GM21737 (cell line): ENCODE results near the gene METTL17.
"Not testable (repeated sequence)": the region's sequence is repeated elsewhere in the genome, so short reads cannot be mapped to it uniquely, and the experiment has no call there.

Experiments
- ATAC-seq: cut with Tn5 transposase; IDR thresholded peaks from one replicate; pipeline ENCODE4 v1.9.1; 2021; ENCODE audit warnings: mild to moderate bottlenecking, moderate library complexity; ENCODE audit not compliant: unreplicated experiment

The METTL17 gene, protein sequence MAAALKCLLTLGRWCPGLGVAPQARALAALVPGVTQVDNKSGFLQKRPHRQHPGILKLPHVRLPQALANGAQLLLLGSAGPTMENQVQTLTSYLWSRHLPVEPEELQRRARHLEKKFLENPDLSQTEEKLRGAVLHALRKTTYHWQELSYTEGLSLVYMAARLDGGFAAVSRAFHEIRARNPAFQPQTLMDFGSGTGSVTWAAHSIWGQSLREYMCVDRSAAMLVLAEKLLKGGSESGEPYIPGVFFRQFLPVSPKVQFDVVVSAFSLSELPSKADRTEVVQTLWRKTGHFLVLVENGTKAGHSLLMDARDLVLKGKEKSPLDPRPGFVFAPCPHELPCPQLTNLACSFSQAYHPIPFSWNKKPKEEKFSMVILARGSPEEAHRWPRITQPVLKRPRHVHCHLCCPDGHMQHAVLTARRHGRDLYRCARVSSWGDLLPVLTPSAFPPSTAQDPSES

DNA sequence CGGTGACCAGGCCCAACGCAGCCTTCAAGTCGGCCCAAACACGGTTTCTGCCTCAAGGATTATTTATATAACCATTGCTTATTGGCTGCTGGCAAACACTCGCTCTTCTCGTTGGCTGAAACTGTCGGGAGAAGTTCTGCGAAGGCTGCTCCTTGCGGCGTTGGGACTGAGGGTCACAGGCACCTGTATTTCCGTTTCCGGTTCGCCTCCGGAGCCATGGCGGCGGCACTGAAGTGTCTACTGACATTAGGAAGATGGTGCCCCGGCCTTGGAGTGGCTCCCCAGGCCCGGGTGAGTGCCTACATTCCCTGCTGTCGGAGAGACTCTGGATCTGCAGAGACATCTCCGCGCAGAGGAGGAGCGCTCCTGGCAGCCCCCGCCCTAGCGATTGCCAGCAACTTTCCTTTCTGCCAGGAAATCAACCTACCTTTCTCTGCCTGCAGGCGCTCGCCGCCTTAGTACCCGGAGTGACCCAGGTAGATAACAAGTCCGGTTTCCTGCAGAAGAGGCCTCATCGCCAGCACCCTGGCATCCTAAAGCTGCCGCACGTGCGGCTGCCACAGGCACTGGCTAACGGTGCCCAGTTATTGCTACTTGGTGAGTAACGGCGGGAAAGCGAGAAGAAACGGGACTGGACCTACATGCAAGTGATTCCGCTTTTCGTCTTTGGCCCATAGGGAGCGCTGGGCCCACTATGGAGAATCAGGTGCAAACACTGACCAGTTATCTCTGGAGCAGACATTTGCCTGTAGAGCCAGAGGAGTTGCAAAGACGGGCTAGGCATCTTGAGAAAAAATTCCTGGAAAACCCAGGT lies at the start of gene METTL17:
METTL17 (plus strand) TSS at position 194 of the 814 bp plus-strand sequence; CDS start at position 217, 23 bp downstream.
- peak; percentile 93 for ATAC-seq

DNA sequence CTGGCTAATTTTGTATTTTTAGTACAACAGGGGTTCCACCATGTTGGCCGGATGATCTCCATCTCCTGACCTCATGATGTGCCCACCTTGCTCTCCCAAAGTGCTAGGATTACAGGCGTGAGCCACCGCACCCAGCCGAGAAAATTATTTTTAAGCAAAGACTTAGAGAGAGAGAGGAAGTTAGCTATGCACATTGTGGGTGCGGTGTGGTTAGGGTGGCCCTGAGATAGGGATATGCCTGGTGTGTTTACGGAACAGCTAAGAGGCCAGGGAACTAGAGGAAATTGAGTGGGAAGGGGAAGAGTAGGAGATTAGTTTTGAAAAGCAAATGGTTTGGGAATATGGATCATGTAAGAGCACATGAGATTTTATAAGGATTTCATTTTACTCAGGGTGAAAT lies 44.6 kb upstream of the METTL17 start:
- ATAC-seq = not testable (repeated sequence)

DNA sequence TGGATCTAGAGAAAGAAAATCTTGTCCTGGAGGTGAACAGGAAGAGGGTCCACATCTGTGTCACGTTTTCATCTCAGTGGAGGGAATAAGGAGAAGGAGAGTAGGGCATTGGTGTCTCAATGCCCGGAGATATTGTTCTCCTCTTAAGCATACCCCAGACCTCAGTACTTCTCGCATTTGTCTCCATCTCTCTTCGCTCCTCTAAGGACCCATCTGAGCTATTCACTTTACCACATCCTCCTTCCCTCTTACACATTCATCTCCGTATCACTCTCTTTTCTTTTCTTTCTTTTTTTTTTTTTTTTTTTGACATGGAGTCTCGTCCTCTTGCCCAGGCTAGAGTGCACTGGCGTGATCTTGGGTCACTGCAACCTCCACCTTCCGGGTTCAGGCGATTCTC lies 43.1 kb upstream of the METTL17 start:
- not testable (repeated sequence) for ATAC-seq

DNA sequence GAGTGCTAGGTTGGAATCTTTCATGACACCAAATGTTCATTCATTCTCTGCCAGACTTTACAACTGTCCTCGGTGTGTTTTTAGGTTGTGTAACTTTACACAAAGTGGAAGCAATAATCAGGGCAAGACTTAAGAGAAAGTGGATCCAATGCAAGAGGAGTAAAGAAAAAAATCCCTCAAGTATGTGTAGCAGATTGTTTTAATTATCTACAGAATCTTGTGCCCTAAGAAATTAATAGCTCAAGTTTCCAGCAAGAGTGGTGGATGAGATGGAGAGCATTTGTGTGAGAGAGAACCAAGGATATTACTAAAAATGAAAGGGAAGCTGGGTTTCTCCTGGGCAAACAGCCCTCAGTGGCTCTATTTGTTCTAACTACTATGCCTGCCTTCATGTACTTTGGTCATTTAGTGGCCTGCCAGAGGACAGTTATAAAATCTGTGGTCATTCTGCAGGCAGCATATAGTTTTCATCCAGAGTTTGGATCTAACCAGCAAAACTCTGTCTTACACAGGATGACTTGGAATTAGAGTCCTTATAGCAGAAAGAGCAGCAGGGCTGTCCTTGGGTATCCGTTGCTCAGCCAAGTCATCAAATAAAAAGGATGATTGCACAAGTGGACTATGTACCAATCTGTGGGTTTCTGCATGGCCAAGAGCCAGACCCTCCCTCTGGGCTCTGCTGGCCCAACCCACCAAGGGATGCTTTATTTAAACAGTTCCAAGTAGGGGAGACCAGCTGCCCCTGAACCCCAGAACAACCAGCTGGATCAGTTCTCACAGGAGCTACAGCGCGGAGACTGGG lies 34.8 kb upstream of the METTL17 start, which contains the start of gene RNASE2:
RNASE2 (plus strand) TSS at position 752 of the 802 bp plus-strand sequence. CDS start 285 bp downstream, outside the sequence.
- ATAC-seq = not testable (repeated sequence)

DNA sequence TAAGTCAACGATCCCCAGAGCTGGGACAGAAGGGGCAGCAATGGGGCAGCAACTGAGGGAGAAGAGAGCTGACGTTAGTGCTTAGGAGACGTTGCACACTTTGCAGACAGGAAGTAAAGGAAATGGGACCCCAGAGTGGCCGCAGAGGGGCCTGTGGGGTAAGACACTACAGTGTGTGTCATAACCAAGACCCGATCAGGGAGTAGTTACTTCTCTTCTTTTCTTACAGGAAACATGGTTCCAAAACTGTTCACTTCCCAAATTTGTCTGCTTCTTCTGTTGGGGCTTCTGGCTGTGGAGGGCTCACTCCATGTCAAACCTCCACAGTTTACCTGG lies 34.3 kb upstream of the METTL17 start:
- not testable (repeated sequence) for ATAC-seq

DNA sequence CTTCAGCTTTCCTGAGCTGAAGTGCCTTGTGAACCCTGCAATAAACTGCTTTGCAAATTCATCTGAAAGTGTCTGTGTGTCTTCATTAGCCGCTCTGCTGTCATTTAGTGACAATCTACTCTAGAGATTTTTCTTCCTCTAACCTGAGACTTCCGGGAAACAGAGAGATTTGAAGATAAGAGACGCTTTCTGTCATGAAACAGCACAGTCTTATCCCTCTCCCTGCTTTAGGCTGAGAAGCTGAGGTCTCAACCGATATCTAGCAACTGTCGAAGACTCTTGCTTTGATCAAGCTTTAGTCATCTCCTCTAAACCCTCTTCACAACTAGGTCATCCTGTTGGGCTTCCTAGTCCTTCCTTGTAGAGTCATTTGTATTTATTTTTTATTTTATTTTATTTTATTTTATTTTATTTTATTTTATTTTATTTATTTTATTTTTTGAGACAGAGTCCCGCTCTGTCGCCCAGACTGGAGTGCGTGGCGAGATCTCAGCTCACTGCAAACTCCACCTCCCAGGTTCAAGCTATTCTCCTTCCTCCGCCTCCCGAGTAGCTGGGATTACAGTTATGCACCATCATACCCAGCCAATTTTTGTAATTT lies 33.3 kb upstream of the METTL17 start:
- ATAC-seq = no peak

DNA sequence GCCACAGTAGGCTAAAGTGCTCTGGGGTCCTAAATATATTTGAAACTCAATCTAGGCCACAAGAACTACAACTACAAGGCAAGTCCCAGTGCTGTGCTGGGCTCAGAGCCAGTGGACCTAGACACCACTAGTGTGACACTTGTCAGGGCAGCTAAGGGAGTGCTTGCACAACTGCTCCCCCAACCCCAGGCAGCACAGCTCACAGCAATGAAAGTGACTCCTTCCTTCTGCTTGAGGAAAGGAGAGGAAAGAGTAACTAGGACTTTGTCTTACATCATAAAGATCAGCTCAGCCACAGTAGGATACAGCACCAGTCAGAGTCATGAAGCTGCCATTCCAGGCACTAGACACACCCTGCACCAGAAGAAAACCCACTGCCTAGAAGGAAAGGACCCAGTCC lies 30.8 kb upstream of the METTL17 start:
- ATAC-seq = not testable (repeated sequence)

DNA sequence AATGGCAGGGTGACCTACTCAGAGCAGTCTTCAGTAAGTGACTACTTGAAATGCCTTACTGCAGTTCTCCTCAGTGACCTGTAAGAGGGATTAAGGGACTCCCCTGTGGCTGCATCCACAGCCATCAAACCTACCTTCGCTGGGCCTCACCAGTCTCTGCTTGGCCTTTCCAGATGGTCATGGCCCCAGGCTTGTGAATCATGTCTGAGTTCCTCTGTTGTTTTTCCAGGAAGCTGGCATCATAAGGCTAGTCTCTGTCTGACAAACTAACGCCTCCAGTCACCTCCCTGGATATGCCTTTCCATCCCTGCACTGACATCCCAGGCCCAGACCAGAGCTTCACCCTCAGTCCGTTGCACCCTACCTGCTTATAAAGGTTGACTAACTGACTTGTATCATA lies 20.4 kb upstream of the METTL17 start:
- no peak for ATAC-seq

DNA sequence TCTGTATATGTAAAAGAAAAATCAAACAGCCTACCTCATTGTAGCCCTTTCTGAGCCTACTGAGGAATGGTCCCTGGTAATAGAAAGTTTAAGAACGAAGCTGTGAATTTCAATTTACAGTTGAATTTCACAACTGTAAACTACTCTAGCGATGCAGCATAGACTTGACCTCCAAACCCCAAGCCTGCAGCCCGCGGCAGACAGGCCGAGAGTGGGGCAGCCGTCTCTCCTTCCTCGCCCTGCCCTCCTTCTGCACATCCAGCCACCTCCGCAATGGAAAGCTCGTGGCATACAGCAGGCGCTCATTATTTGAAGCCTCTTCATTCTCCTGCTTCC lies 19.2 kb upstream of the METTL17 start:
- peak; percentile 8 for ATAC-seq

DNA sequence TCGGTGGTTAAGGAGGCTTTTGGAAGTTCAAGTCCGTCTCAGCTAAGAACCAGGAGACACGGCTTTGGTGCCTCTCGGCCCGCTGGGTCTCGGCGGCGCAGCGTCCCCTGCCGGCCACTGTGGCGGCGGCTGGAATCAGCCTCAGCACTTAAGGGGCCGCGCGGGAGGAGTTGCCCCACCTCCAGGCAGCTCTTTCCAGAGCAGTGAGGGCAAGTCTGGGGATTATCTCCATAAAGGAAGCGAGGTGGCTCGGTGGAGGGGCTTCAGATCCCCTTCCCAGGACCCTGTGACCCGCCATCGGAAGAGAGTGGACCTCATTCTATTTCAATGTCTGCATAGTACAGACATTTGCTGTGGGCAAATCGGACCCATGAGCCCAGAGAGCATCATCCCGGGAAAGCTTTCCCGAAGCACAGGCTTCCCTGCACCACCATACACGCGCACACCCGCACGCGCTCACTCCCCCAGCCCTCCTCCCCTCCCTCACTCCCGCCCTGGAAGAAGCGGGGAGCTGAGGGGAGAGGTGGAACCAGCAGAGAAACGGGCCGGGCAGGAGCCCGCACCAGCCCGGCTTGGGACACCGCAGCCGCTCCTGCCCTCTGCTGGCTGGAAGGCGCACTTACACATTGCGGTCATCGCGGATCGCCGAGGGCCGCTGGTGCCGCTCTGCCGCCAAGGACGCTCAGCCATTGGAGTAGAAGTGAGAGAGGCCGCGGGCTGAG lies 18.6 kb upstream of the METTL17 start:
- peak; percentile 88 for ATAC-seq

DNA sequence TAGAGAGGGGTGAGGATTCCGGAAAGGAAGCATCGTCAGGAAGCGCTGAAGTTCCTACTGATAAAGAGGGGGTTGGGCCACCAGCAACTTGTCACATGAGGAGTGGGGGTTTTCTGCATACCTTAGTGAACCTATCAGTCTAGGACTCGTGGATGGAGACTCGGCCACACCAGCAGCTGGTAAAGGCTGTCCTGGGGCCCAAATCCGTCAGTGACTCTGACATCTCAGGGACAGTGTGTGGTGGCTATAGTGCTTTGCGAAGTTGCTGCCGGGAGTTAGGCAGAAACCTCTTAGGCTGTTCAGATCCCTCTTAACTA lies 18.1 kb upstream of the METTL17 start:
- ATAC-seq = no peak

DNA sequence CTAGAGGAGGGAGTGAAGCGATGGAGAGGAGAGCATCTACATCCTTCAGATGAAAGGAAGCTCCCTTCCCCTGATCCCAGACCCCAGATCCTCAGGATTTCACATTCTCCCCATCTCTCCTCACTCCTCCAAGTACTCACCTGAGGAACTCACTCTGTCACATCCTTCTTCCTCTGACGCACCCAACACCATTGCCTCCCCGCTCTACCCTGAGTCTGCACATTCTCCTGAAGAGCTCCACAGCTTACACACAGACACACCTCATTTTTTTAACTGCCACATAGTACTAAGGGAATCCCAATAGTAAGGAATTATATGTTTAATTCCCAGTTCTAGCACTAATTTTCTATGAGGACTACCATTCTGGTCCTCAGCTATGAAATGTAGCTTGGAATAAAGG lies 16.3 kb upstream of the METTL17 start:
- no peak for ATAC-seq

DNA sequence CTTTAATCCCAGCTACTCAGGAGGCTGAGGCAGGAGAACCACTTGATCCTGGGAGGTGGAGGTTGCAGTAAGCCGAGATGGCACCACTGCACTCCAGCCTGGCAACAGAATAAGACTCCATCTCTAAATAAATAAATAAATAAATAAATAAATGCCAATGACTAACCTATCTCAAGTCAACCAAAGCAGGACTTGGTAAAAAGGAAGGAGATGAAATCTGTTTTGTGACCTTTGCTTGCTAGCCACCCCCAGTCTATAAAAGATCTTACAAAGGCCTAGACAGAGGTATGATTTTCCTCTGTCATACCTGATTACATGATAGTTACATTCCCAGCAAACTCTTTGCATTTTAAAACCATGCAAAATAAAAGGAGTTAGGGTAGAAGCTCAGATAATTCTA lies 13.5 kb upstream of the METTL17 start:
- ATAC-seq = no peak

DNA sequence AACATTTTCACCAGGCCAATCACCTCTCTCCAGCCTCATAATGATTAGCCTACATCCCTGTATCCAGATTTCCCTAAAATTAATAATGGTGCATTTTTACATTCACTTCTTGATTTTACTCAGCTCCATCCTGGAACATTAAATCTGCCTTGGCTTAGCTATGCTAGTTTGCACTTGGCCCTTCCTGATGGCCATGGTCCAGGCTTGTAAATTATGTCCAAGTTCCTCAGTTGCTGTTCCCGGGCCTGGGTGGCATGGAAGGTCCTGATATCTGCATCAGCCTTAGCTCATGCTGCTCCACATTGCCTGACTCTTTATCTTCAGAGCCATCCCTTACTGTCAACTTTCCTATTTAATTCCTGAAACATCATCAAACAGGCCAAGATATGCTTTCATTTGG lies 11.1 kb upstream of the METTL17 start:
- ATAC-seq = no peak

DNA sequence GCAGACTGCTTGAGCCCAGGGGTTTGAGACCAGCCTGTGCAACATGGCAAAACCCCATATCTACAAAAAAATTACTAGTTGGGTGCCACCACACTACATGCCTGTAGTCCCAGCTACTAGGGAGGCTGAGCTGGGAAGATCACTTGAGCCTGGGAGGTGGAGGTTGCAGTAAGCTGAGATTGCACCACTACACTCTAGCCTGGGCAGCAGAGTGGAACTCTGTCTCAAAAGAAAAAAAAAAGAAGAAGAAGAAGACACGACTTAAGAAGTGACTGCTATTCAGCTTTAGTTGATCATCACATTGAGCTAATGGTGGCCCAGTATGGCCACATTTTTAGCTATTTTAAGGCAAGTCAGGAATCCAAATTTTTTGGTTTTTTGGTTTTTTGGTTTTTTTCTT lies 8.9 kb upstream of the METTL17 start:
- no peak for ATAC-seq

DNA sequence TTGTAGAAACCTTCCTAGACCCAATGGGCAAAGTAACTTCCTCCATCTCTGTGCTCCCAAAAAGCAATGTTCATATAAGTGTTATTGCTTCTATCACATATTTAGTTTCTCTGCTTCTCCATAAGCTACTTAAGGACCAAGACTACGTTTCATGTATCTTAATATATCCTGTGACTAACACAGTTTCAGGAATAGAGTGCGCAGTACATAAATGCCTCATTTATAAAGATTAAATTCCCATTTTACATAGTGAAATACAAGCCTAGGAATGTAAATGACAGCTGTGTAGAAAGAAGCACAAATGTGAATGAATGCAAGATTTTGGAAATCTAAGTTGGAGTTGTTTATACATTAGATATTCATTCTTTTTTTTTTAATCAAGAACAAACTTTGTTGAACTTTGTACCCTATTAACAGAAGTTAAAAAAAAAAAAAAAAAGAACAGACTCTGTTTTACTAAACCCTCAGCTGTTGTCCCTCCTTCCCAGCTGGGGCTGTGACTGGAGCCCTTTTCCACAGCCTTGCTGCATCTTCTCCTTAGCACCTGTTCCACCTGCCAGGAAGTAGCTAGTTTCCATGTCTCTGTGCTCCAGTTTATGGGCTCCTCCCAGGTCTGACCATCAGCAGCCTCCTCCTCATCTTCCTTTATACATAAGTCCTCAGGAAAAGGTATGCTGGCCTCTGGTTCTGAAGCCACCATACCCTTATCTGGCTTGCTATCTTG lies 7.0 kb upstream of the METTL17 start:
- no peak for ATAC-seq

DNA sequence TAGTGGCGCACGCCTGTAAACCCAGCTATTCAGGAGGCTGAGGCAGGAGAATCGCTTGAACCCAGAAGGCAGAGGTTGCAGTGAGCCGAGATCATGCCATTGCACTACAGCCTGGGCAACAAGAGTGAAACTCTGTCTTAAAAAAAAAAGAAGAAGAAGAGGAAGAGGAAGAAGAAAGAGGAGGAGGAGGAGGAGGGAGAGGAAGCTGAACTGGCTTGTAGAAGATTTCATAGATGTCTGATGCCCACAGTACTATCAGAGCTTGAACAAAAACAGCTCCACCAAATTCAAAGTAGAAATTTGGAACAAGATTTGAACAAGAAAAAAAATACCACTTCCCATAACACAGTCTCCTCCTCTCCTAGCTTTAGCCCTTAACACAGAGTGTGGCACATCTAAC lies 4.1 kb upstream of the METTL17 start:
- ATAC-seq = not testable (repeated sequence)

DNA sequence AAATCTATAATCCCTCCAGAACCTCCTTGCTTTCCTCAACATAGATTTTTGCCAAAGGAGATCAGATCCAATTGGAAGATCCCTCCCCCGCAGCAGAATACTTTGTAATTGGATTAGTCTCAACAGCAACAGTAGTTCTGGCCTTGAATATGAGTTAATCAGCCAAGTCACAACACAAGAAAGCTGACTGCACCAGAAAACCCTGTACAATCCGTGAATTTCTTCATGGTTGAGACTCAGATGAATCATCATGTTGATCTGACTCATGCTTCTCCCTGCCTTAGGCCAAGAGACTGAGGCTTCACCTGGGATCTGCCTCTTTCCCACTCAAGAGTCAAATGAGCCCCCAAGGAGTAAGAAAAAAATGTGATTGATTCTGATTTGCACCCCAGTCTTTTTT lies 3.0 kb upstream of the METTL17 start:
- no peak for ATAC-seq

DNA sequence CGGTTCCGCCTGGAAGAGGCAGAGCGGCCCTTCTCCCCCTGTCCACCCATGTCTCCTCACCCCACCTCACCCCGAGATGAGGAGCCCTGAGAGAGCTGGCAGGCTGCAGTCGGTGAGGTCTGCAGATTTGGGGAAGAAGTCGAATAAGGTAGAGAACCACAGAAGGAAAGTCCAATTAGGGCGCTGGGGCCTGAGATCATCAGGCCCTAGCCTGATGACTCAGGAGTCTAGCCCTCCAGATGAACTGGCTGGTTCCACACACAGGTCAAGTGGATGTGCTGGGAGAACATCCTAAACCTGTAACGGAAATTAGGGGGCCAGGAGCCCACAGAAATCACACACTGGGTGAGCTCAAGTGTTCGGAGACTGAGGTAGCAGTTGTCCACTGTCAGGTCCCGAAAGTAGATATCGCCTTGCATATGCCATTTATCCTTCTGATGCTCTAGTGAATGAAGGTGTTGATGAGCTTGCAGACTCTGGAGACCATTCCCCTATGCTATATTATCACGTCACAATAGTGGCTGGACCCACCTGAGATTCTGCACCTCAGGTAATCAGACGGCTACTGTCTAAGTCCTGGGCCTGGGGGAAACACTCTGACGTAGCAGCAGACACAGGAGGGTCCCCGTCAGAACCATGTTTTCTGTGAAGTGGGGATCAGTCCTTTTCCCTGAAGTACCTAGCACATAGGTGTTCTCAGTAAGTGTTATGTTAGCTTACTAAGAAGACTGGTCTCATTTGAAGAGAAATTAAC lies 886 bp upstream of the METTL17 start:
- no peak for ATAC-seq
